Measurements from ENCODE around the gene FOSL2.

DNA sequence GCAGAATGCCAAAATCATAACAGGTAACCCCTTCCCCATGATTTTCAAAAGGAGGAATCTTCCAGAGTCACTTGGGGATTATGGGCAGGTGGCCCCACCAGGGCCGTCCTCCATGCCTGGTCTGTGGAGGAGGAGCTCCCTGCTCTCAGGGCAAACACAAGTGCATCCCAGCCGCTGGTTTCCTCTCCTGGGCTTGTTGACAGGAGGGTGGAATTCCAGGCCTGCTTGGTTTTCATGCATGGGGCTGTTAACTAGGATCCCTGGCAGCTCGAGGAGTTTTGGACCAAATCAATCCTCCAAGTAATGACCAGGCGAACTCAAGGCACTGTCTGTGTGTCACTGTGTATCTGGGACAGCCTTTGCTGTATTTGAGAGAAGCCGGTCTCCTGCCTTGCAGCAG lies 45.3 kb downstream of the FOSL2 start:
- no peak for TF ChIP-seq SUZ12 (IDR thresholded peaks at IDR 0.05; ENCODE audit: extremely low read depth, insufficient read depth, insufficient read length)
- TF ChIP-seq YY1 (IDR thresholded peaks at IDR 0.05; ENCODE audit: insufficient read depth, insufficient read length), result no peak
- no peak for TF ChIP-seq ZNF274 (IDR thresholded peaks at IDR 0.05; ENCODE audit: low read depth, low read length)
